KMS-11 (cell line): ENCODE data around the gene UQCRC2.
"Not testable (repeated sequence)": the region's sequence is repeated elsewhere in the genome, so short reads cannot be mapped to it uniquely, and the experiment has no call there.

ENCODE experiments used
- H2AFZ ChIP-seq: fragments of 200-600 bp; sonication (generic); 2 replicates; pipeline ENCODE4 v1.6.1; 2016; ENCODE audit warnings: antibody characterized with exemption, mixed run types, low read depth
- H3K27ac ChIP-seq: fragments of 200-600 bp; sonication (generic); 2 replicates; pipeline ENCODE4 v1.6.1; 2016; ENCODE audit warnings: mild to moderate bottlenecking, mixed run types
- H3K27me3 ChIP-seq: fragments of 200-600 bp; sonication (generic); 2 replicates; pipeline ENCODE4 v1.6.1; 2017; ENCODE audit warnings: mild to moderate bottlenecking, low read depth, mixed run types, moderate library complexity; ENCODE audit not compliant: insufficient read depth
- H3K36me3 ChIP-seq: fragments of 200-600 bp; sonication (generic); 2 replicates; pipeline ENCODE4 v1.6.1; 2017; ENCODE audit warnings: mild to moderate bottlenecking, mixed run types; ENCODE audit not compliant: insufficient read depth
- H3K4me1 ChIP-seq: fragments of 200-600 bp; sonication (generic); 2 replicates; pipeline ENCODE4 v1.6.1; 2016; ENCODE audit warnings: mild to moderate bottlenecking, low read depth, mixed run types; ENCODE audit not compliant: poor library complexity, severe bottlenecking
- H3K4me2 ChIP-seq: fragments of 200-600 bp; sonication (generic); 2 replicates; pipeline ENCODE4 v1.7.0; 2016; ENCODE audit warnings: mild to moderate bottlenecking, mixed run types
- H3K4me3 ChIP-seq: fragments of 200-600 bp; sonication (generic); IDR thresholded peaks from 2 replicates; pipeline ENCODE4 v1.6.1; 2017; ENCODE audit warnings: low read depth, low read length, mixed read lengths; ENCODE audit not compliant: insufficient read depth
- H3K79me2 ChIP-seq: fragments of 200-600 bp; sonication (generic); 2 replicates; pipeline ENCODE4 v1.6.1; 2016; ENCODE audit warnings: low read depth, mixed run types; ENCODE audit not compliant: insufficient read depth
- H3K9ac ChIP-seq: fragments of 200-600 bp; sonication (generic); 2 replicates; pipeline ENCODE4 v1.6.1; 2016; ENCODE audit warnings: mild to moderate bottlenecking, mixed run types
- H4K20me1 ChIP-seq: fragments of 200-600 bp; sonication (generic); 2 replicates; pipeline ENCODE4 v1.6.1; 2016; ENCODE audit warnings: mild to moderate bottlenecking, mixed run types; ENCODE audit not compliant: insufficient read depth
- CTCF ChIP-seq: fragments of 200-600 bp; sonication (generic); conservative IDR thresholded peaks from 2 replicates; pipeline ENCODE4 v1.6.1; 2017; ENCODE audit warnings: low read depth, mild to moderate bottlenecking, antibody characterized with exemption, low read length, moderate library complexity, mixed read lengths

Gene UQCRC2

GRCh38 chr16:22018559-22018958 lies 65.4 kb downstream of the UQCRC2 start:
- H3K4me1 ChIP-seq, result peaks cover 29% of the 10 kb centered on the region
- H3K27me3 ChIP-seq, result no peaks in the 10 kb centered on the region
- H3K4me2 ChIP-seq, result no peak overlapping the region
- no peak overlapping the region for H2AFZ ChIP-seq
- H3K79me2 ChIP-seq, result peaks cover 16% of the 10 kb centered on the region; the same call in 1 of the 2 replicates
- H3K4me3 ChIP-seq, result no peak overlapping the region
- H4K20me1 ChIP-seq, result no peaks in the 10 kb centered on the region
- no peaks in the 10 kb centered on the region for H3K36me3 ChIP-seq
- no peak overlapping the region for H3K27ac ChIP-seq
- H3K9ac ChIP-seq, result no peak overlapping the region
- TF ChIP-seq CTCF, result no peak

GRCh38 chr16:22022151-22022550 lies 69.0 kb downstream of the UQCRC2 start:
- Histone ChIP-seq H4K20me1 (no peaks in the 10 kb centered on the region), H3K79me2 (peaks cover 39% of the 10 kb centered on the region; the same call in 1 of the 2 replicates)

GRCh38 chr16:22023505-22023904 lies 70.3 kb downstream of the UQCRC2 start:
- Histone ChIP-seq H3K36me3 (no peaks in the 10 kb centered on the region), H3K4me1 (peaks cover 55% of the 10 kb centered on the region), H2AFZ (no peak overlapping the region), H3K79me2 (peaks cover 31% of the 10 kb centered on the region; the same call in 1 of the 2 replicates), H3K4me3 (no peak overlapping the region), H3K27ac (peak overlapping the region; percentile 19; the same call in 1 of the 2 replicates), H3K27me3 (no peaks in the 10 kb centered on the region), H3K4me2 (peak overlapping the region; percentile 96), H3K9ac (no peak overlapping the region), H4K20me1 (no peaks in the 10 kb centered on the region; the same call in 1 of the 2 replicates)
- TF ChIP-seq CTCF, result no peak

More at GRCh38 chr16:22022151-22022550, 69.0 kb downstream of the UQCRC2 start:
- peaks cover 51% of the 10 kb centered on the region for H3K4me1 ChIP-seq
- no peak for TF ChIP-seq CTCF
- H3K4me3 ChIP-seq, result no peak overlapping the region
- no peaks in the 10 kb centered on the region for H3K27me3 ChIP-seq
- H3K36me3 ChIP-seq, result no peaks in the 10 kb centered on the region
- H2AFZ ChIP-seq, result no peak overlapping the region
- no peak overlapping the region for H3K9ac ChIP-seq
- no peak overlapping the region; the same call in 1 of the 2 replicates for H3K4me2 ChIP-seq
- H3K27ac ChIP-seq, result no peak overlapping the region

DNA sequence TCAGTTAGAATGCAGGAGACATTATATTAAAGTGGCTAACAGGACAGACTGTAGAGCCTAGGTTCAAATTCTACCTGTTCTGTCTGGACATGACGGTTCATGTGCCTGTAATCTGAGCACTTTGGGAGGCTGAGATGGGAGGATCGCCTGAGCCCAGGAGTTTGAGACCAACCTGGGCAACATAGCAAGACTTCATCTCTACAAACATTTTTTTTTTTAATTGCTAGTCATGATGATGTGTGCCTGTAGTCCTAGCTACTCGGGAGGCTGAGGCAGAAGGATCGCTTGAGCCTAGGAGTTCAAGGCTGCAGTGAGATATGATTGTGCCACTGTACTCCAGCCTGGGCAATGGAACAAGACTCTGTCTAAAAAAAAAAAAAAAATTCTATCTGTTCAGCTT lies 71.6 kb downstream of the UQCRC2 start:
- not testable (repeated sequence) for H3K36me3 ChIP-seq, H3K4me2 ChIP-seq, H3K27ac ChIP-seq, H3K27me3 ChIP-seq, H3K9ac ChIP-seq, H2AFZ ChIP-seq, H4K20me1 ChIP-seq, H3K4me3 ChIP-seq
- H3K79me2 ChIP-seq, result peaks cover 28% of the 10 kb centered on the region; the same call in 1 of the 2 replicates
- H3K4me1 ChIP-seq, result peaks cover 55% of the 10 kb centered on the region

DNA sequence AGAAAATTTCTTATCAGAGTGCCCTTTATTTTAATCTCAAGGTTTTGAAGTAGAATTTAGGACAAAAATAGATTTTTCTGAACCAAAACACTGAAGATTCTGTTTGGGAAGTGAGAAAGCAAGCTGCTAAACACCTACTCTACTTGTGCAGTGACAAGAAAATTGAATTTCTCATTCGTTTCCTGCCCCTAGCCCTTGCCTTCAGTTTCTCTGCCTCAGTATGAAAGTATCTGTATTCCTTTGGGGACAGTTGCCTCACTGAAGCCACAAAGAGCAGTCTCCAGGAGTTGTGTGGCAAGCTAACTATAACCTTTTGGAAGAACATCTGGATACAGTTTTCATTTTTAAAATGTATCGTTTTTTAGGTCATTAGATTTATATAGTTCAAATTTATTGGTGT lies 74.5 kb downstream of the UQCRC2 start:
- H3K4me2 ChIP-seq, result no peak overlapping the region
- TF ChIP-seq CTCF, result no peak
- H3K4me1 ChIP-seq, result peaks cover 52% of the 10 kb centered on the region
- no peak overlapping the region for H3K4me3 ChIP-seq
- H3K79me2 ChIP-seq, result peaks cover 28% of the 10 kb centered on the region; the same call in 1 of the 2 replicates
- no peak overlapping the region for H3K27ac ChIP-seq
- H4K20me1 ChIP-seq, result no peaks in the 10 kb centered on the region; the same call in 1 of the 2 replicates
- no peak overlapping the region for H3K9ac ChIP-seq
- no peak overlapping the region for H2AFZ ChIP-seq
- no peaks in the 10 kb centered on the region for H3K36me3 ChIP-seq
- H3K27me3 ChIP-seq, result no peaks in the 10 kb centered on the region
